HUES6 (cell line): Measurements from ENCODE around the gene PNPLA7.
"Not testable (repeated sequence)": the region's sequence is repeated elsewhere in the genome, so short reads cannot be mapped to it uniquely, and the experiment has no call there.

Experiments used
- H3K27ac ChIP-seq: 2 replicates; pipeline ENCODE4 v1.7.0; 2013; ENCODE audit warnings: low read depth, mild to moderate bottlenecking, low read length, inconsistent platforms
- H3K27me3 ChIP-seq: 2 replicates; pipeline ENCODE4 v1.6.1; 2013; ENCODE audit warnings: low read length; ENCODE audit not compliant: control insufficient read depth, insufficient read depth
- H3K36me3 ChIP-seq: 2 replicates; pipeline ENCODE4 v1.6.1; 2013; ENCODE audit warnings: low read length; ENCODE audit not compliant: control insufficient read depth, insufficient read depth
- H3K4me1 ChIP-seq: 2 replicates; pipeline ENCODE4 v1.6.1; 2013; ENCODE audit warnings: low read length; ENCODE audit not compliant: control insufficient read depth, insufficient read depth
- H3K4me3 ChIP-seq: 2 replicates; pipeline ENCODE4 v1.5.1; 2013; ENCODE audit warnings: low read depth, low read length
- H3K9ac ChIP-seq: one replicate; pipeline ENCODE4 v1.6.1; 2013; ENCODE audit warnings: mild to moderate bottlenecking, low read length
- H3K9me3 ChIP-seq: 2 replicates; pipeline ENCODE4 v1.6.1; 2013; ENCODE audit warnings: low read depth, low read length; ENCODE audit not compliant: control insufficient read depth, insufficient read depth

Gene PNPLA7

GRCh38 chr9:137574192-137574591, 24.0 kb upstream of the PNPLA7 start:
- peaks cover 54% of the 10 kb centered on the region for H3K36me3 ChIP-seq
- peaks cover 11% of the 10 kb centered on the region for H3K4me1 ChIP-seq
- H3K27ac ChIP-seq = no peak overlapping the region
- H3K9ac ChIP-seq = no peak overlapping the region
- H3K4me3 ChIP-seq = no peak overlapping the region
- H3K9me3 ChIP-seq = no peaks in the 10 kb centered on the region
- no peaks in the 10 kb centered on the region for H3K27me3 ChIP-seq

GRCh38 chr9:137570566-137570965, 20.4 kb upstream of the PNPLA7 start:
- no peaks in the 10 kb centered on the region for H3K9me3 ChIP-seq
- H3K27me3 ChIP-seq = no peaks in the 10 kb centered on the region
- no peak overlapping the region for H3K4me3 ChIP-seq
- H3K36me3 ChIP-seq = peaks cover 48% of the 10 kb centered on the region
- H3K4me1 ChIP-seq = no peaks in the 10 kb centered on the region
- H3K9ac ChIP-seq = no peak overlapping the region
- H3K27ac ChIP-seq = no peak overlapping the region

GRCh38 chr9:137569609-137570203, 19.5 kb upstream of the PNPLA7 start:
- H3K4me3 ChIP-seq = no peak overlapping the region
- H3K9me3 ChIP-seq = no peaks in the 10 kb centered on the region
- no peak overlapping the region for H3K9ac ChIP-seq
- H3K27ac ChIP-seq = no peak overlapping the region
- peaks cover 43% of the 10 kb centered on the region for H3K36me3 ChIP-seq
- H3K27me3 ChIP-seq = no peaks in the 10 kb centered on the region
- H3K4me1 ChIP-seq = no peaks in the 10 kb centered on the region

GRCh38 chr9:137568445-137568844, 18.2 kb upstream of the PNPLA7 start:
- not testable (repeated sequence) for H3K4me3 ChIP-seq, H3K4me1 ChIP-seq, H3K27ac ChIP-seq, H3K27me3 ChIP-seq, H3K9me3 ChIP-seq, H3K9ac ChIP-seq
- H3K36me3 ChIP-seq = peaks cover 44% of the 10 kb centered on the region

- Histone ChIP-seq H3K9me3 (no peaks in the 10 kb centered on the region), H3K27ac (no peak overlapping the region), H3K36me3 (peaks cover 44% of the 10 kb centered on the region), H3K4me3 (no peak overlapping the region), H3K4me1 (no peaks in the 10 kb centered on the region), H3K27me3 (no peaks in the 10 kb centered on the region), H3K9ac (no peak overlapping the region)
Measured at GRCh38 chr9:137564817-137565411, 14.7 kb upstream of the PNPLA7 start.

GRCh38 chr9:137564134-137564533, 13.9 kb upstream of the PNPLA7 start:
- Histone ChIP-seq H3K9ac (no peak overlapping the region), H3K4me1 (no peaks in the 10 kb centered on the region), H3K27me3 (no peaks in the 10 kb centered on the region), H3K4me3 (no peak overlapping the region), H3K27ac (no peak overlapping the region), H3K9me3 (no peaks in the 10 kb centered on the region), H3K36me3 (peaks cover 46% of the 10 kb centered on the region)

GRCh38 chr9:137558127-137558526, 7.9 kb upstream of the PNPLA7 start:
- H3K27ac ChIP-seq = no peak overlapping the region
- no peak overlapping the region for H3K9ac ChIP-seq
- H3K4me1 ChIP-seq = no peaks in the 10 kb centered on the region
- H3K27me3 ChIP-seq = no peaks in the 10 kb centered on the region
- no peak overlapping the region for H3K4me3 ChIP-seq
- H3K9me3 ChIP-seq = no peaks in the 10 kb centered on the region
- peaks cover 60% of the 10 kb centered on the region for H3K36me3 ChIP-seq

- H3K36me3 ChIP-seq = peaks cover 50% of the 10 kb centered on the region
- no peak overlapping the region for H3K27ac ChIP-seq
- no peaks in the 10 kb centered on the region for H3K27me3 ChIP-seq
- no peaks in the 10 kb centered on the region for H3K9me3 ChIP-seq
- no peak overlapping the region for H3K9ac ChIP-seq
- H3K4me3 ChIP-seq = no peak overlapping the region
- no peaks in the 10 kb centered on the region for H3K4me1 ChIP-seq
Measured at GRCh38 chr9:137556069-137556838, 6.1 kb upstream of the PNPLA7 start.

GRCh38 chr9:137555179-137555578, 5.0 kb upstream of the PNPLA7 start:
- Histone ChIP-seq H3K36me3 (peaks cover 46% of the 10 kb centered on the region), H3K4me1 (peaks cover 1% of the 10 kb centered on the region; the same call in 1 of the 2 replicates), H3K27me3 (no peaks in the 10 kb centered on the region), H3K9ac (no peak overlapping the region), H3K27ac (no peak overlapping the region), H3K9me3 (no peaks in the 10 kb centered on the region), H3K4me3 (no peak overlapping the region)

GRCh38 chr9:137554349-137554748, 4.1 kb upstream of the PNPLA7 start:
- Histone ChIP-seq H3K9ac (no peak overlapping the region), H3K9me3 (no peaks in the 10 kb centered on the region), H3K36me3 (peaks cover 41% of the 10 kb centered on the region), H3K27ac (no peak overlapping the region), H3K27me3 (no peaks in the 10 kb centered on the region), H3K4me3 (no peak overlapping the region), H3K4me1 (peaks cover 5% of the 10 kb centered on the region; the same call in 1 of the 2 replicates)

- H3K27ac ChIP-seq, H3K4me3 ChIP-seq, H3K9ac ChIP-seq, H3K27me3 ChIP-seq, H3K9me3 ChIP-seq, H3K4me1 ChIP-seq: not testable (repeated sequence)
- H3K36me3 ChIP-seq = peaks cover 41% of the 10 kb centered on the region
Measured at GRCh38 chr9:137553654-137554053, 3.5 kb upstream of the PNPLA7 start.
